ENCODE results near the gene DUSP2.

DUSP2 gene

GRCh38 chr2:96145036-96145847, at the start of gene DUSP2:
Gene DUSP2 (minus strand): TSS chr2:96145440. CDS start chr2:96145354, 86 bp downstream.
- Histone ChIP-seq H3K9ac (ENCODE audit: low read length) (peak within 1 kb of the TSS; percentile 90), H2AFZ (ENCODE audit: low read length) (no peak within 1 kb of the TSS), H4K20me1 (ENCODE audit: insufficient read depth, low read length) (no peaks in the 10 kb centered on the region), H3K36me3 (ENCODE audit: insufficient read depth, low read length) (peaks cover 28% of the 10 kb centered on the region), H3F3A (ENCODE audit: insufficient read depth, low read length) (no peaks in the 10 kb centered on the region), H3K27me3 (ENCODE audit: insufficient read depth, low read length) (no peaks in the 10 kb centered on the region), H3K4me2 (ENCODE audit: low read length) (peak within 1 kb of the TSS; percentile 90), H3K79me2 (ENCODE audit: insufficient read depth, low read length) (no peaks in the 10 kb centered on the region), H3K4me1 (ENCODE audit: insufficient read depth, low read length, severe bottlenecking) (peaks cover 66% of the 10 kb centered on the region), H3K9me2 (ENCODE audit: low read depth, low read length) (no peaks in the 10 kb centered on the region), H3K9me3 (ENCODE audit: low read length) (no peaks in the 10 kb centered on the region), H3K27ac (ENCODE audit: low read depth, low read length, poor library complexity, severe bottlenecking) (peak within 1 kb of the TSS; percentile 91), H3K4me3 (ENCODE audit: low read depth, low read length, poor library complexity, severe bottlenecking) (peak within 1 kb of the TSS; percentile 92)
- TF ChIP-seq CTCF (IDR thresholded peaks at IDR 0.05; ENCODE audit: low read length) (no peak), EZH2 (IDR thresholded peaks at IDR 0.05; ENCODE audit: borderline replicate concordance, low read length) (no peak)

DNA sequence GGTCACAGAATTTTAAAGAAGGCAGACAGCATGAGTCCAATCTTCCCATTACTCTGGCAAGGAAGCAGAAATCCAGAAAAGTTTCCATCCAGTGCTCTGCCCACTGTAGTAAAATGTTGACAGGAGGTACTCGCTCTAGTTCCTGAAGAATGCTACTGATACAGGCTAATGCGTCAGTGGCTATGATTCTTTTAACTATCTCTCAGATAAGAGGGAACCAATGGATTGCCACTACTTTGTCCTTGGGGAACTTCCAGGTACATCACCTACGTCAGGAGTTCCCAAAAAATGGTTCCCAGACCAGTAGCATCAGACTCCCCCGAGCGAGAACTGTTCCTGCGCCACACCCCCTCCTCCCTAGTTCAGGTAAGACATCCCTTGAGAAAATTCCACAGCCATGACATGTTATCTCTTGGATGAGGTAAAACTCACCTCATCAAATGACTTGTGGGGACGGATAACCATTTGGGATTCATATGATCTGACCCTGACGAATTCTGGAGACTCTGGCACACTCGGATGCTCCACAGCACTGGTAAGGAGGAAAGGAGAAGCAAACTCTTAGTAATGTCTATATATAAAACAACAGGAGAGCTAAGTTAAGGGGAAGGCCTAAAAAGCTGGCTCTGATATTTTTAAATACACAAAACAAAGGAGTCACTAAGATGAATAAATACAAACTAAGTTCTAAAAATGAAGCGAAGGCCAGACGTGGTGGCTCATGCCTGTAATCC, 46.9 kb upstream of the DUSP2 start:
- Histone ChIP-seq H3K9me2 (ENCODE audit: low read depth, low read length) (no peaks in the 10 kb centered on the region), H3K4me1 (ENCODE audit: insufficient read depth, low read length, severe bottlenecking) (no peaks in the 10 kb centered on the region), H4K20me1 (ENCODE audit: insufficient read depth, low read length) (no peaks in the 10 kb centered on the region), H3K36me3 (ENCODE audit: insufficient read depth, low read length) (peaks cover 94% of the 10 kb centered on the region), H3K9ac (ENCODE audit: low read length) (no peak overlapping the region), H3K9me3 (ENCODE audit: low read length) (no peaks in the 10 kb centered on the region), H3K4me3 (ENCODE audit: low read depth, low read length, poor library complexity, severe bottlenecking) (no peak overlapping the region), H3K27me3 (ENCODE audit: insufficient read depth, low read length) (no peaks in the 10 kb centered on the region), H3F3A (ENCODE audit: insufficient read depth, low read length) (peaks cover 2% of the 10 kb centered on the region; the same call in 1 of the 2 replicates), H3K79me2 (ENCODE audit: insufficient read depth, low read length) (peaks cover 23% of the 10 kb centered on the region), H2AFZ (ENCODE audit: low read length) (no peak overlapping the region), H3K27ac (ENCODE audit: low read depth, low read length, poor library complexity, severe bottlenecking) (no peak overlapping the region), H3K4me2 (ENCODE audit: low read length) (no peak overlapping the region)
- no peak for TF ChIP-seq EZH2 (IDR thresholded peaks at IDR 0.05; ENCODE audit: borderline replicate concordance, low read length)
- TF ChIP-seq CTCF (IDR thresholded peaks at IDR 0.05; ENCODE audit: low read length), result no peak

GRCh38 chr2:96188821-96189526, 43.7 kb upstream of the DUSP2 start:
- no peaks in the 10 kb centered on the region for H3K27me3 ChIP-seq (ENCODE audit: insufficient read depth, low read length)
- H3K79me2 ChIP-seq (ENCODE audit: insufficient read depth, low read length), result 0 out of 2 replicates have a peak, but pooled peaks cover under 1% of the 10 kb centered on the region
- no peaks in the 10 kb centered on the region for H3K9me3 ChIP-seq (ENCODE audit: low read length)
- H3K4me2 ChIP-seq (ENCODE audit: low read length), result no peak overlapping the region
- H3K27ac ChIP-seq (ENCODE audit: low read depth, low read length, poor library complexity, severe bottlenecking), result no peak overlapping the region
- peaks cover 2% of the 10 kb centered on the region; the same call in 1 of the 2 replicates for H3F3A ChIP-seq (ENCODE audit: insufficient read depth, low read length)
- no peak overlapping the region for H2AFZ ChIP-seq (ENCODE audit: low read length)
- no peak overlapping the region for H3K9ac ChIP-seq (ENCODE audit: low read length)
- H3K4me3 ChIP-seq (ENCODE audit: low read depth, low read length, poor library complexity, severe bottlenecking), result no peak overlapping the region
- H3K9me2 ChIP-seq (ENCODE audit: low read depth, low read length), result no peaks in the 10 kb centered on the region
- H3K36me3 ChIP-seq (ENCODE audit: insufficient read depth, low read length), result peaks cover 100% of the 10 kb centered on the region
- H4K20me1 ChIP-seq (ENCODE audit: insufficient read depth, low read length), result no peaks in the 10 kb centered on the region
- H3K4me1 ChIP-seq (ENCODE audit: insufficient read depth, low read length, severe bottlenecking), result no peaks in the 10 kb centered on the region
- TF ChIP-seq EZH2 (IDR thresholded peaks at IDR 0.05; ENCODE audit: borderline replicate concordance, low read length) (no peak), CTCF (IDR thresholded peaks at IDR 0.05; ENCODE audit: low read length) (no peak)

Measured in OCI-LY1 (cell line).